ENCODE data around the gene MUC2.

Gene MUC2

GRCh38 chr11:1057806-1058205, 16.9 kb upstream of the MUC2 start:
- Histone ChIP-seq H3K9me2 (replicated peaks; ENCODE audit: insufficient read depth, low read length) (no peaks in the 10 kb centered on the region), H3K27ac (ENCODE audit: low read length) (no peak overlapping the region), H2AFZ (ENCODE audit: low read length) (no peak overlapping the region), H4K20me1 (ENCODE audit: insufficient read depth, low read length) (no peaks in the 10 kb centered on the region), H3F3A (ENCODE audit: insufficient read depth, low read length) (no peaks in the 10 kb centered on the region), H3K36me3 (replicated peaks; ENCODE audit: insufficient read depth, low read length) (no peaks in the 10 kb centered on the region), H3K4me2 (ENCODE audit: low read depth, low read length) (no peak overlapping the region), H3K27me3 (replicated peaks; ENCODE audit: insufficient read depth, low read length) (peaks cover 96% of the 10 kb centered on the region), H3K4me1 (ENCODE audit: low read length) (no peaks in the 10 kb centered on the region), H3K9me3 (replicated peaks; ENCODE audit: insufficient read depth, low read length) (no peaks in the 10 kb centered on the region), H3K9ac (ENCODE audit: low read length) (no peak overlapping the region), H3K4me3 (ENCODE audit: low read length) (no peak overlapping the region), H3K79me2 (ENCODE audit: low read length) (no peaks in the 10 kb centered on the region)
- DNase-seq = no peak
- TF ChIP-seq EZH2phosphoT487 (IDR thresholded peaks at IDR 0.05; ENCODE audit: low read length) (no peak), EZH2 (optimal IDR thresholded peaks at IDR 0.05; ENCODE audit: low read depth, low read length) (no peak), CTCF (IDR thresholded peaks at IDR 0.05; ENCODE audit: low read length) (no peak)

- no peak overlapping the region for H3K9ac ChIP-seq (ENCODE audit: low read length)
- no peak overlapping the region for H2AFZ ChIP-seq (ENCODE audit: low read length)
- no peaks in the 10 kb centered on the region for H3K4me1 ChIP-seq (ENCODE audit: low read length)
- no peak overlapping the region for H3K27ac ChIP-seq (ENCODE audit: low read length)
- H4K20me1 ChIP-seq (ENCODE audit: insufficient read depth, low read length) = no peaks in the 10 kb centered on the region
- H3K79me2 ChIP-seq (ENCODE audit: low read length) = no peaks in the 10 kb centered on the region
- no peaks in the 10 kb centered on the region for H3K36me3 ChIP-seq (replicated peaks; ENCODE audit: insufficient read depth, low read length)
- H3K4me2 ChIP-seq (ENCODE audit: low read depth, low read length) = no peak overlapping the region
- no peaks in the 10 kb centered on the region for H3K9me2 ChIP-seq (replicated peaks; ENCODE audit: insufficient read depth, low read length)
- H3K9me3 ChIP-seq (replicated peaks; ENCODE audit: insufficient read depth, low read length) = no peaks in the 10 kb centered on the region
- DNase-seq = no peak
- peaks cover 94% of the 10 kb centered on the region for H3K27me3 ChIP-seq (replicated peaks; ENCODE audit: insufficient read depth, low read length)
- no peaks in the 10 kb centered on the region for H3F3A ChIP-seq (ENCODE audit: insufficient read depth, low read length)
- TF ChIP-seq CTCF (IDR thresholded peaks at IDR 0.05; ENCODE audit: low read length) (no peak), EZH2 (optimal IDR thresholded peaks at IDR 0.05; ENCODE audit: low read depth, low read length) (no peak), EZH2phosphoT487 (IDR thresholded peaks at IDR 0.05; ENCODE audit: low read length) (no peak)
- H3K4me3 ChIP-seq (ENCODE audit: low read length) = no peak overlapping the region
Measured at GRCh38 chr11:1059759-1060158, 14.9 kb upstream of the MUC2 start.

- Histone ChIP-seq H3K4me2 (ENCODE audit: low read depth, low read length) (no peak overlapping the region), H3K27ac (ENCODE audit: low read length) (no peak overlapping the region), H3K36me3 (replicated peaks; ENCODE audit: insufficient read depth, low read length) (no peaks in the 10 kb centered on the region), H3K4me1 (ENCODE audit: low read length) (no peaks in the 10 kb centered on the region), H2AFZ (ENCODE audit: low read length) (no peak overlapping the region), H4K20me1 (ENCODE audit: insufficient read depth, low read length) (no peaks in the 10 kb centered on the region), H3K79me2 (ENCODE audit: low read length) (no peaks in the 10 kb centered on the region), H3F3A (ENCODE audit: insufficient read depth, low read length) (no peaks in the 10 kb centered on the region), H3K9ac (ENCODE audit: low read length) (no peak overlapping the region), H3K9me2 (replicated peaks; ENCODE audit: insufficient read depth, low read length) (no peaks in the 10 kb centered on the region), H3K9me3 (replicated peaks; ENCODE audit: insufficient read depth, low read length) (no peaks in the 10 kb centered on the region), H3K27me3 (replicated peaks; ENCODE audit: insufficient read depth, low read length) (peaks cover 89% of the 10 kb centered on the region), H3K4me3 (ENCODE audit: low read length) (no peak overlapping the region)
- TF ChIP-seq EZH2 (optimal IDR thresholded peaks at IDR 0.05; ENCODE audit: low read depth, low read length) (no peak), CTCF (IDR thresholded peaks at IDR 0.05; ENCODE audit: low read length) (no peak), EZH2phosphoT487 (IDR thresholded peaks at IDR 0.05; ENCODE audit: low read length) (no peak)
- no peak for DNase-seq
Measured at GRCh38 chr11:1060410-1060809, 14.3 kb upstream of the MUC2 start.

All from MM.1S (cell line).